ENCODE data around the gene SPATA13. TPM values are rescaled to one million over a fixed set of nuclear protein-coding genes. Genes with fewer than 3 reads are reported as not detected.

Gene SPATA13
- total and polyA plus RNA-seq, 11 donors, result 5.4 to 20.1 (median 8.6) TPM

- TF ChIP-seq POLR2A (IDR thresholded peaks at IDR 0.05) (no peak), CTCF (IDR thresholded peaks at IDR 0.05) (no peak)
- no peak for ATAC-seq
- WGBS, 4 donors, result 66 to 84% (median 76%) methylated on average over 3 of the region's 3 CpGs
Measured at GRCh38 chr13:24153347-24153746, 7.2 kb upstream of the SPATA13 start.

DNA sequence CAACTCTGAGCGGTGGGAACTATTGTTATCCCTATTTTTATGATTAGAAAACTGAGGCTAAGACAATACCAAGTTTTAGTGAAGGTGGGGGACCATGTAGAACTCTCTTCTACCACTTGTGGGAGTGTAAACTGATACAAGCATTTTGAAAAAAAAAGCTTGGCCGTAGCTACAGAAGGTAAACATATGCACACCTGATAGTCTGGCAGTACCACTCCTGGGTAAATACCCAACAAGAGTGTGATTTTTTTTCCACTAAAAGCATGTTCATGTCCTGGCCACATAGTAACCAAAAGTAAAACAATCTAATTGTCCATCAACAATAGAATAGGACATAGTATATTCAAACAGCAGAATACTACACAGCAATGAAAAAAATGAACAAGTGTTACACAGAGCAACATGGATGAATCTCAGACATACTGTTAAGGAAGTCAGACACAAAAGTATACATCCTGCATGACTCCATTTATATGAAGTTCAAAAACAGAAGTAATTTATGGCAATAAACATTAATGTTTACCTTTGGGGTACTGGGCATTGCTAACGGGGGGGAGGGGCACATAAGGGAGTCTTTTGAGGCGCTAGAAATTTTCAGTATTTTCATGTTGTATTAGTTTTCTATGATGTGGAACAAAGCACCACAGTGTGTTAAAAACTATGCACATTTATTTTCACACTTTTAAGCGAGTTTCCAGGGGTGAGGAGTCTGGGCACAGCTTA, 6.4 kb upstream of the SPATA13 start:
- Histone ChIP-seq H3K27ac (no peak overlapping the region), H3K4me3 (no peak overlapping the region), H3K4me1 (no peaks in the 10 kb centered on the region), H3K9me3 (no peaks in the 10 kb centered on the region), H3K36me3 (no peaks in the 10 kb centered on the region), H3K27me3 (no peaks in the 10 kb centered on the region)
- DNase-seq, result no peak
- ATAC-seq, result no peak
- intact Hi-C loops (cut with DNase I), result no loop called here
- TF ChIP-seq CTCF (IDR thresholded peaks at IDR 0.05), result no peak
- no peak for TF ChIP-seq POLR2A (IDR thresholded peaks at IDR 0.05)
- WGBS, 4 donors, result 86 to 94% (median 90%) methylated on average over 5 of the region's 5 CpGs

More at GRCh38 chr13:24153347-24153746, 7.2 kb upstream of the SPATA13 start:
- Histone ChIP-seq H3K27ac (no peak overlapping the region), H3K4me1 (no peaks in the 10 kb centered on the region), H3K4me3 (no peak overlapping the region), H3K36me3 (no peaks in the 10 kb centered on the region), H3K27me3 (no peaks in the 10 kb centered on the region), H3K9me3 (no peaks in the 10 kb centered on the region)
- intact Hi-C loops (cut with DNase I), result no loop called here
- DNase-seq, result no peak

GRCh38 chr13:24159357-24159756, 1.2 kb upstream of the SPATA13 start:
- Histone ChIP-seq H3K36me3 (no peaks in the 10 kb centered on the region), H3K9me3 (no peaks in the 10 kb centered on the region), H3K4me1 (peaks cover 0 to 25% (median 6%) of the 10 kb centered on the region in 12 donors), H3K27me3 (peaks cover 0 to 11% (median 0%) of the 10 kb centered on the region in 9 donors), H3K4me3 (no peak overlapping the region), H3K27ac (peak overlapping the region in 1 of 12 donors; percentile 70)
- TF ChIP-seq CTCF (IDR thresholded peaks at IDR 0.05) (no peak), POLR2A (IDR thresholded peaks at IDR 0.05) (no peak)
- DNase-seq, result no peak
- 71 to 79% (median 78%) methylated on average over 5 of the region's 5 CpGs for WGBS, 4 donors
- intact Hi-C loops (cut with DNase I), result no loop called here
- no peak for ATAC-seq

DNA sequence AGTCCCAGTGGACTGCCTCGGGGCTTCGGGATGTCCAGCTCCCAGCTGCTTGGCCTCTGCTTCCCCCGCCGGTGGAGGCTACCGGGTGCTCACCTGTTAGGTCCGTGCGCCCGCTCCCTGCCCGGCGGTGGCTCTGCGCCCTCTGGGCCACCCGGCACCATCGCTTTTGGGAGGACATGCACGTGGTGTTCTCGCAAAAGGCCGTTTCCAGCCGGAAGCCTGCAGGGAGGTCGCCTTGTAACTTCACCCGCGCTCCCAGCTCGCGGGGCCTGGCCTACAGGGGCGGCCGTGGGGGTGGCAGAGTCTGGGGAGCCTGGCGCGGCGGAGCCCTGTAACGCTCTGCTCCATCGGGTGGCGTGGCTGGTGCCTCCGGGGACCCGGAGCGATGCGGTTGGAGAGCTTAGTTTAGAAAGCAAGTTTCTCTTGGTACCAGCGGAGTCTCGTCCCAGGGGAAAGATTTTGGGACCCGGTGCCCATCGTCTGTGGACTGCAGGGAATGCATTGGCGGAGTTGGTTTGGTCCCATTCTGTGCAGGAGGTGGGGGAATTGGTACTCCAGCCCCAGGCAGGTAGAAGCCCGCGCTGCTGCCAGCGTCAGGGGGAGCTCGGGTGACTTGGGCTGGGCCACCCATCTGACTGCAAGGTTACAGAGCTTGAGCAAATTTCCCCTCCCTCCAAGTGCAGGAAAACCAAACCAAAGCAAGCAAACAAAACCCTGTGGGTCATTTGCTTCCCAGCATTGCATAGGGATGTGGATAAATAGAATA, 673 bp downstream of the SPATA13 start:
- peak in 2 of 5 donors; percentile 21 to 45 for DNase-seq
- Histone ChIP-seq H3K9me3 (no peaks in the 10 kb centered on the region), H3K4me1 (peaks cover 0 to 27% (median 6%) of the 10 kb centered on the region in 12 donors), H3K36me3 (peaks cover 0 to under 1% (median 0%) of the 10 kb centered on the region in 9 donors), H3K4me3 (peak overlapping the region; percentile 62 to 91 (median 82)), H3K27me3 (peaks cover 0 to 11% (median 0%) of the 10 kb centered on the region in 9 donors), H3K27ac (peak overlapping the region; percentile 48 to 85 (median 70))
- intact Hi-C loops (cut with DNase I), result loop anchor here in 7 of 10 donors (5.0 to 10.0 kb wide), 6 partner anchors 41 to 106 kb away; no protein-coding TSS in a partner anchor
- peak in 3 of 4 donors; percentile 33 to 52 (median 41) for ATAC-seq
- no peak for TF ChIP-seq POLR2A (IDR thresholded peaks at IDR 0.05)
- no peak for TF ChIP-seq CTCF (IDR thresholded peaks at IDR 0.05)
- WGBS, 4 donors, result 1 to 5% (median 1%) methylated on average over 16 to 43 of the region's 43 CpGs
